HEK293T (cell line): ENCODE results near the gene HIVEP2.

Source experiments
- ARNT ChIP-seq: fragments of 450-650 bp; IDR thresholded peaks from 2 replicates; pipeline ENCODE4 v1.6.1; 2017; ENCODE audit warnings: mild to moderate bottlenecking
- BHLHE40 ChIP-seq: fragments of 450-650 bp; IDR thresholded peaks from 2 replicates; pipeline ENCODE4 v1.6.1; 2016; ENCODE audit warnings: mild to moderate bottlenecking, moderate library complexity, borderline replicate concordance
- ELF4 ChIP-seq: fragments of 450-650 bp; IDR thresholded peaks from 2 replicates; pipeline ENCODE4 v1.6.1; 2017; ENCODE audit warnings: antibody characterized with exemption
- FOXA1 ChIP-seq: fragments of 450-650 bp; IDR thresholded peaks from 2 replicates; pipeline ENCODE4 v1.6.1; 2016; ENCODE audit warnings: mild to moderate bottlenecking
- FOXK2 ChIP-seq: fragments of 450-650 bp; IDR thresholded peaks from 2 replicates; pipeline ENCODE4 v1.6.1; 2016; ENCODE audit warnings: mild to moderate bottlenecking
- FOXM1 ChIP-seq: fragments of 450-650 bp; IDR thresholded peaks from 2 replicates; pipeline ENCODE4 v1.6.1; 2017; ENCODE audit warnings: mild to moderate bottlenecking, borderline replicate concordance
- HDGF ChIP-seq: fragments of 450-650 bp; IDR thresholded peaks from 2 replicates; pipeline ENCODE4 v1.6.1; 2017; ENCODE audit warnings: antibody characterized with exemption, borderline replicate concordance
- L3MBTL2 ChIP-seq: fragments of 450-650 bp; conservative IDR thresholded peaks from 2 replicates; pipeline ENCODE4 v1.6.1; 2016; ENCODE audit warnings: mild to moderate bottlenecking
- LEF1 ChIP-seq: fragments of 450-650 bp; IDR thresholded peaks from 2 replicates; pipeline ENCODE4 v1.6.1; 2017; ENCODE audit warnings: mild to moderate bottlenecking, borderline replicate concordance
- SP1 ChIP-seq: fragments of 450-650 bp; IDR thresholded peaks from 2 replicates; pipeline ENCODE4 v1.6.1; 2017
- SUZ12 ChIP-seq: fragments of 450-650 bp; IDR thresholded peaks from 2 replicates; pipeline ENCODE4 v1.6.1; 2016; ENCODE audit warnings: mild to moderate bottlenecking
- TARDBP ChIP-seq: fragments of 450-650 bp; IDR thresholded peaks from 2 replicates; pipeline ENCODE4 v1.6.1; 2016
- ZNF384 ChIP-seq: fragments of 450-650 bp; IDR thresholded peaks from 2 replicates; pipeline ENCODE4 v1.6.1; 2016
- TF ChIP-seq, protein P1 (sequence below): fragments of 450-650 bp; IDR thresholded peaks from 2 replicates; pipeline ENCODE4 v1.6.1; 2016

DNA sequence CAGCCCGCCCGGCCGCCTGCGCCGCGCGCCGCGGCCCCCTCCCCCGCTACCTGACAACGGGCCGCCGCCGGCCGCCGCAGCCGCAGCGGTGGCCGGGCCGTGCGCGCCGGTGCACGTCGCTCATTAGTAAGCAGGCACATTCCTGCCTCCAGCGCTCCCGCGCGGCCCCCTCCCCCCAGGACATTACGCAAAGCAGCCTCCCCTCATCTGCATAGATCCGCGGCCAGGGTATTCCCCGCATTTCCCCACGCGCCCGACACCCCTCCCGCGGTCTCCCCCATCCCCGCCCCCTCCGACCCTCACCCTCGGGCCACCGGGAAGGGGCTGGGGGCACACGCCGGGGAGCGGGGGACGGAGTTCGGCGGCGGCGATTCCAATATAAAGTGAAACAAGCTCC lies at the start of gene HIVEP2:
- no peak for TF ChIP-seq BHLHE40
- TF ChIP-seq TARDBP: no peak
- TF ChIP-seq SUZ12: no peak
- TF ChIP-seq, protein P1, sequence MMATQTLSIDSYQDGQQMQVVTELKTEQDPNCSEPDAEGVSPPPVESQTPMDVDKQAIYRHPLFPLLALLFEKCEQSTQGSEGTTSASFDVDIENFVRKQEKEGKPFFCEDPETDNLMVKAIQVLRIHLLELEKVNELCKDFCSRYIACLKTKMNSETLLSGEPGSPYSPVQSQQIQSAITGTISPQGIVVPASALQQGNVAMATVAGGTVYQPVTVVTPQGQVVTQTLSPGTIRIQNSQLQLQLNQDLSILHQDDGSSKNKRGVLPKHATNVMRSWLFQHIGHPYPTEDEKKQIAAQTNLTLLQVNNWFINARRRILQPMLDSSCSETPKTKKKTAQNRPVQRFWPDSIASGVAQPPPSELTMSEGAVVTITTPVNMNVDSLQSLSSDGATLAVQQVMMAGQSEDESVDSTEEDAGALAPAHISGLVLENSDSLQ: peak; percentile 40; the same call in 1 of the 2 replicates
- no peak for TF ChIP-seq SP1
- TF ChIP-seq FOXK2: no peak
- TF ChIP-seq ZNF384: no peak
- no peak for TF ChIP-seq ARNT
- no peak for TF ChIP-seq FOXA1
- no peak for TF ChIP-seq L3MBTL2
- no peak for TF ChIP-seq HDGF
- TF ChIP-seq ELF4: no peak
- TF ChIP-seq LEF1: no peak
- no peak for TF ChIP-seq FOXM1
